IPS-11a (cell line): Measurements from ENCODE around the gene POLH.
"Not testable (repeated sequence)": the region's sequence is repeated elsewhere in the genome, so short reads cannot be mapped to it uniquely, and the experiment has no call there.

Experiments
- H3K4me3 ChIP-seq: one replicate; pipeline ENCODE4 v1.5.1; 2013; ENCODE audit warnings: low read depth, low read length, control low read depth

Gene POLH

GRCh38 chr6:43629505-43630300 lies 53.7 kb downstream of the POLH start:
- H3K4me3 ChIP-seq = peak overlapping the region; percentile 78

DNA sequence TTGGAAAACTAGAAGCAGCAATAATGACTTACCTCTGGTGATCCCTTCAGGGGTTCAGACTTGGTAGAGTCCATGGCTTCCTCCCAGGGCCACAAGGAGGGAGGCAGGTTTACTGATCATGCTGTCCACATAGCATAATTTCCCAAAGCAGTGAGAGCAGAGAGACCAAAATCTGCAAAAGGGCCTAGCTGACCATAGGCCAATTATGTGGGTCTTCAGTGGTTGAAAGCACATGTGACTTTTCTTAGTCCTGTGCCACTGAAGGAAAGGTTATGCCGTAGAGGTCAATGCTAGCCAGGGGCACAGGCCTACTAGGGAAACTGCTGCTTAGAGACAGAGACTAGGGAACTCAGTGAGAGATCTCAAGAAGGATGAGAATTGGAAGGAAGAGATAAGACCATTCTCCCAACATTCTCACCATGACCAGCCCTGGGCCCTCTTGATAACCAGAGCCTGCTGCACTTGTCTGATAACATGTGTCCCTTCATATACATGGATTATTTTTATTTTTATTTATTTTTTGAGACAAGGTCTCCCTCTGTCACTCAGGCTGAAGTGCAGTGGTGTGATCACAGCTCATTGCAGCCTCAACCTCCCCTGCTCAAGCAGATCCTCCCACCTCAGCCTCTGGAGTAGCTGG lies 55.1 kb downstream of the POLH start:
- H3K4me3 ChIP-seq = no peak overlapping the region

- not testable (repeated sequence) for H3K4me3 ChIP-seq
Measured at GRCh38 chr6:43633002-43633401, 57.0 kb downstream of the POLH start.

- no peak overlapping the region for H3K4me3 ChIP-seq
Measured at GRCh38 chr6:43634702-43635303, 58.8 kb downstream of the POLH start.

GRCh38 chr6:43635387-43636307 lies 59.7 kb downstream of the POLH start, which contains the start of gene MAD2L1BP:
Gene MAD2L1BP (plus strand): TSS chr6:43635840. CDS start chr6:43635876, 36 bp downstream.
- peak within 1 kb of the TSS; percentile 88 for H3K4me3 ChIP-seq

- peak overlapping the region; percentile 88 for H3K4me3 ChIP-seq
Measured at GRCh38 chr6:43636308-43636659, 60.3 kb downstream of the POLH start.

- H3K4me3 ChIP-seq = no peak overlapping the region
Measured at GRCh38 chr6:43639984-43640800, 64.2 kb downstream of the POLH start.

GRCh38 chr6:43644940-43645612 lies 69.1 kb downstream of the POLH start, which contains the start of gene RSPH9:
Gene RSPH9 (plus strand): TSS chr6:43645036. CDS start chr6:43645099, 63 bp downstream.
- H3K4me3 ChIP-seq = peak within 1 kb of the TSS; percentile 58

DNA sequence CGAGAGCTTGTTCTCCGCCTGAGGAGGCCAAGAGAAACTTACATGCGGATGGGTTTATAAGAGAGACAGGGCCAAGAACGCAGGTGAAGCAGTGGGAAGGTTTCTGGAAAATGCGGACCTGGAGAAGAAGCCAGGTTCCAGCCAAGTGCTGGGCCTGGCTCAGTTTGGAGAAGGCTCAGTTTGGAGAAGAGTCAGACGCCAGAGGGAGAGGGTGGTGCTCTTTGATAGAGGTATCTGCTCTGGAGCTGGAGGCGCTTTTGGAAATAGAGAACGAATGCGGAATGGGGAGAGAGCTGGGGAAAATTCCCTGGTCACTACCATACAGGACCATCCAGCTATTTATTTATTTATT lies 69.6 kb downstream of the POLH start:
- peak overlapping the region; percentile 22 for H3K4me3 ChIP-seq

DNA sequence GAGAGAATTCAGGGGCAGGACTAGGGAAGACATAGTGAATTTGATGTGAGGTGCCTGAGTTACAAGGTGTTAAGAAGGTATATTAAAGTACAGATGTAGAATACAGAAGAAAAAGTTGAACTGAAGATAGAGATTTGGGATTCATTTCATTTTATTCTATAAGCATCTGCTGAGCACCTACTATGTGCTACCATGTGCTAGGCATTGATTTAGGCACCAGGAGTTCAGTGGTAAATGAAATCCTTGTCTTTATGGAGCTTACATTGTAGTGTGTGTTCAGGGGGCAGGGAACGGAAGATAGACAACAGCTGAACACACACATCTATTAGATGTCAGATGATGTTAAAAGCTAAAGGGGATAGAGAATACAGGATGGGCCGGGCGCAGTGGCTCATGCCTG lies 71.6 kb downstream of the POLH start:
- no peak overlapping the region for H3K4me3 ChIP-seq

DNA sequence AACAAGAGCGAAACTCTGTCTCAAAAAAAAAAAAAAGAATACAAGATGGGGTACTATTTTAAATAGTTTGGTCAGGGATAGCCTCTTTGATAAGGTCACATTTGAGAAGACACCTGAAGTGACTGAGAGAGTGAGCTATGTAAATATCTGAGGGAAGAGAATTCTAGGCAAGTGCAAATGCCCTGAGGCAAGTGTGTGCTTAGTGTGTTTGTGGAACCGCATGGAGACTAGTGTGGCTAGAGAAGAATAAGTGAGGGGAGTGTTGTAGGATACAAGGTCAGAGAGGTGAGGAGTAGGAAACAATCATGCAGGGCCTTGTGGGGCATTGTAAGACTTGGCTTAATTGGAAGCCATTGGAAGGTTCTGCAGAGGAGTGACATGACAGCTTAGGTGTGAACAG lies 72.3 kb downstream of the POLH start:
- no peak overlapping the region for H3K4me3 ChIP-seq

- not testable (repeated sequence) for H3K4me3 ChIP-seq
Measured at GRCh38 chr6:43652822-43653221, 76.8 kb downstream of the POLH start.

- no peak overlapping the region for H3K4me3 ChIP-seq
Measured at GRCh38 chr6:43657221-43657802, 81.3 kb downstream of the POLH start.

DNA sequence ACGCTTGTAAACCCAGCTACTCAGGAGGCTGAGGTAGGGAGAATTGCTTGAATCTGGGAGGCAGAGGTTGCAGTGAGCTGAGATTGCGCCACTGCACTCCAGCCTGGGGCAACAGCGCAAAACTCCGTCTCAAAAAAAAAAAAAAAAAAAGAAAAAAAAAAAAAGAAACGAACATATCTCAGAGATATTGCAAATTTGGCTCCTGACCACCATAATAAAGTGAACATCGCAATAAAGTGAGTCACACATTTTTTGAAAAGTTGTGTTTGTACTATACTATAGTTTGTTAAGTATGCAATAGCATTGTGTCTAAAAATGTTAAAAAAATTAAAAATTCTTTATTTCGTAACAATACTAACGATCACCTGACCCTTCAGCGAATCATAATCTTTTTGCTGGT lies 82.2 kb downstream of the POLH start:
- H3K4me3 ChIP-seq = no peak overlapping the region

GRCh38 chr6:43662948-43663347 lies 87.0 kb downstream of the POLH start:
- H3K4me3 ChIP-seq = not testable (repeated sequence)
